AG08396 (cell line): ENCODE measurements around the gene SUCLG1.
"Not testable (repeated sequence)": the region's sequence is repeated elsewhere in the genome, so short reads cannot be mapped to it uniquely, and the experiment has no call there.

Experiments
- DNase-seq: peaks from one replicate; pipeline ENCODE4 v3.0.0; 2012; ENCODE audit warnings: low spot score, mixed read lengths

SUCLG1 gene

GRCh38 chr2:84459018-84459943, at the start of gene SUCLG1:
SUCLG1 (minus strand) TSS chr2:84459280; CDS start chr2:84459269, 11 bp downstream.
- peak; percentile 90 for DNase-seq

DNA sequence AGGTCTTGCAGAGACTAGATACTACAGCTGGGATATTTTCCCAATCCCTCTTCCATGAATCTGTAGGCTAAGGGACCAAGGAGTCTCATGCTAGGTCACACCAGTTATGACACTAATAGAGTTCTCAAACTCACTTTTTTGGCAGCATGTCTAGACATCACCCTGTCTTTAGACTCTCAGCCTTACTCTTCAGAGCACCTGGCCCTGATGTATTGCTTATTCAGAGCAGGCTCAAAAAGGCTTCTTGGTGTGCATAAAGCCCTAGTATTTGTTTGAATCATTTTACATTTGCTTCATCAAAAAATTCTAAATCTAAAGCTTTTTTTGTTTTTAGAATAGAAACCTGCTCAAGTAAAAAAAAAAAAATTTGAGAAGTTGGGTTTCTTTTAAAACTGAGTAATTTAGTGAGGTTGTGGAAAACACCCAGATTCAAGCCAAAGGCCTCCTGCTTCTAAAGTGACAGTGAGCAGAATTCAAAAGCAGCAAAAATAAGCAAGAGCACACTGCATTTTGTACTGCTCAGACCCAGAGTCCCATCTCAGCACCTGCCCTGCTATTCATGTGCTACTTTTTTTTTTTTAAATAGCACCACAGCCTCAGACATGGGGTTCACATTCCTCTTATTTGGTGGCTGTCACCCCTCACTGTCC, 39.2 kb upstream of the SUCLG1 start:
- no peak for DNase-seq

GRCh38 chr2:84497285-84497684, 38.2 kb upstream of the SUCLG1 start:
- no peak for DNase-seq

GRCh38 chr2:84496386-84496785, 37.3 kb upstream of the SUCLG1 start:
- no peak for DNase-seq

- DNase-seq = peak; percentile 49
These were observed 36.6 kb upstream of the SUCLG1 start for GRCh38 chr2:84495539-84496146.

DNA sequence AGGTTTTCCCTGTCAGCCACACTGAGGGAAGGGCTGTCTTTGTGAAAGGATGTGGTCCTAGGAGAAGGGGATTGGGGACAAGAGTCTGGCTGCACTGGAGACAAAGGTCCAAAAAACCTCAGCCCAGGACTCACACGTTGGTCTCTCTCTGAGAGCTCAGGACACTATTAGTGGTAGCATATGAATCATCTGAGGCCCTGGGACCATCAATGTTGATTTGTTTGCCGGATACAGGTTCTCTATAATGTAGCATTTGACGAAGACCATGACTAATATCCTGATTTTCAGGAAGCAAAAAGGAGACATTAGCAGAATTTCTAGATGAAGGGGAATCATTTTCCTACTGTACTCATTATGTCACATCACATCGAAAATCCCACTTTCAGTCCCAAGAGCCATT, 35.0 kb upstream of the SUCLG1 start:
- DNase-seq = no peak

DNA sequence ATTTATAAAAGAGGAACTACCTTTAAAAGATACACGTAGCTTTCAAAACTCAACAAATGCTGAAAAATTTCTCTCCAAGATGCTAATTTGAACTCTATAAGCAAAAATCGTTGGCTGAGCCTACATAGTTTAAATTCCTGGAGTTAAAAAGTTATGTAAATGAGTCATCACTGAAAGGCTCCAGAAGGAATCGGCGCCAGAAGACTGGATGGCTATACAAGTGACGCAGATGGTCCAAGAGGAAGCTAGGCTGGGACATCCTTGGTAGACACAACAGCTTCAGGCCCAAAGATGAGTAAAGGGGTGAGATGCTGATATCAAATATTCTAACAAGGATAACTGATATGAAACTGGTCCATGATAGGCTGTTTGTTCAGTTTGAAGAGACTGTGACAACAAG, 34.4 kb upstream of the SUCLG1 start:
- peak; percentile 70 for DNase-seq

DNA sequence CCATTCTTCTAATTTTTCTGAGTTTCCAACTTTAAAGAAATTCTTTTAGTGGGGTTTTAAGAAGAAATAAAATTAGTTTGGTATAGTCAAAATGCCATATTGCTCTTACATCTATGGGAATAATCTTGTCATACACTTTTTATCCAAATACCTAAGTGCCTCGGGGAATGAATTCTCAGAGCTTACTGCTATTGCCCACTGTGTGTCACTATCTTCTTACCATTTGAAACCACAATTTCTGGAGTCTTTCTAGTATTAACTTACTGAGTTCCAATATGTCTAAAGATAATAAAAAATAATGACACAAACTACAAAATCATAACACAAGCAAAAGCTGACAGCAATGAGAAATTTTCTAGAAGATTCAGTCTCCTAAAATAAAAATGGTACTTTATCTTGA, 33.5 kb upstream of the SUCLG1 start:
- no peak for DNase-seq

GRCh38 chr2:84491741-84492140, 32.7 kb upstream of the SUCLG1 start:
- no peak for DNase-seq

DNA sequence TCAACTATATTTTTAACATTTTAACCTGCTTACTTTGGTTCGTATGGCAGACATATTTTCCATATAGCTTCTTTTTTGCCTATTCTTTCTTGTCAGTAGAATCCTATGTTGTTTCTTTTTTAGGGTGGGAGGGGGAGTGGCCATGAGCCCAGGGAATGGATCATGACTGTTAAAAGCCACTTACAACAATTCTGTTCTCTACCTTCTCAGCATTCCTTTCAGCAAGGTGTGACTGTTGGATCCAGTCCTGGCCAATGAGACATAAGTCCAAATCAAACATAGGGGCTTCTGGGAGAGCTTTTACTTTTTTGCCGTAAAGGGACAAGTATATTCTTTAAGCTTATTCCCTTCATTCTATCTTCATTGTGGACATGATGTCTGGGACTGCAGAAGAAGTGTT, 32.2 kb upstream of the SUCLG1 start:
- DNase-seq = no peak

DNA sequence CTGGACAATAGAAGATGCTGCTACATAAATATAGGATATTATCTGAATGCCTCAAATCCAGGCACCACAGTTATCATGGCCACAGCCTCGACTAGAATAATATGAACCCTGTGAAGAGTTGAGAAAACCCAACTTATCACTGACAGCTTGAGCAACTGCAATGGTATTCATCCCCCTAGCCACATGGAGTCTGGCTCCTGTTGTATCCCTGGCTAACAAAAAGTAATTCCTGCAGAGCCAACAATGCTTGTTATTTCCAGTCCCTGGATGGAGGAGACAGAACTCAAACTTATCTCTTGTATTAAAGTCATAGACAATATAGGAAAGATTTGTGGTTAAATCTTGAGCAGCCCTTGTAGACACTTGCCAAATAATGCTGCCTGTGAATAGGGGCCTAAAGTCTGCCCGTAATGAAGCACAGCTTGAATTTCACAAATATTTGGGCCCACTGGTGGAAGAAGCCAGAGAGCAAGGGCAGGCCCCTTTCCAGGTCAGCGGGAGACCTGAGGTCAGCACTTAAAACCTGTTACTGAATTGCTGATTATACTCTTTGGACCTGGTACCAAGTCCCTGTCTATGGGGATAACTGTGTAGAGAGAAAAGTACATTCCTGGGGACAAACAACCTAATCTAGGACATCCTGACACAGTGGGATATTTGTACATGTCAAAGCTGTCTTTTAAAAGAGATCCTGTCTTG, 28.4 kb upstream of the SUCLG1 start:
- DNase-seq = no peak

DNA sequence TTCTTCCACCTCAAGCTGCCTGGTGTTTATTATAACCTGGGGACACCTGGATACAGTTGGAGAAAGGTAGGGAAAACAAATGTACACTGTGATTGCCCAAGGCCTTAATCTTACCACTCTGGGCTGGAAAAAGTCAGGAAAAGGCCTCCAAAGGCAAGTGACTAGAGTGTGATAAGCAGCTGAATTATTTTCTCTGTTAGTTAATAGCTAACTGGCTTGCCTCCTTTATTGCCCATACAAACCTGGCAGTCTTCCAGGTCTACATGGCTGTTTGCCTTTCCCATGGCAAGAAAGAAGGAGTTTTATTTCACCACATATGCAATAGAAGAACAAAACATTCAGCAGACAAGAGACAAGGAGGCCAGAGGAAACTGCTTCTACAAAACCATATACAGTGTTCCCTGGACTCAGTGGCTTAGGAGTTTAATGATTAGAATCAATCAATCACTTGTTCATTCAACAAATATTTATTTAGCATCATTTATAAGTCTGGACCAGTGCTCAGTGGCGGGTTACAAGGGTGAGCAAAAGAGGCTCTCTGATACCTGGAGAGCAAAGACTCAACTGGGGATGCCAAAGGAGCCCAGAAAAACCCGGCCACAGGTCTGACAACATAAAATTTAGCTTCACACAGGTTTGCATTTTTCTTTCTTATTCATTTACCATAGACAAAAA, 27.5 kb upstream of the SUCLG1 start:
- DNase-seq = no peak

DNA sequence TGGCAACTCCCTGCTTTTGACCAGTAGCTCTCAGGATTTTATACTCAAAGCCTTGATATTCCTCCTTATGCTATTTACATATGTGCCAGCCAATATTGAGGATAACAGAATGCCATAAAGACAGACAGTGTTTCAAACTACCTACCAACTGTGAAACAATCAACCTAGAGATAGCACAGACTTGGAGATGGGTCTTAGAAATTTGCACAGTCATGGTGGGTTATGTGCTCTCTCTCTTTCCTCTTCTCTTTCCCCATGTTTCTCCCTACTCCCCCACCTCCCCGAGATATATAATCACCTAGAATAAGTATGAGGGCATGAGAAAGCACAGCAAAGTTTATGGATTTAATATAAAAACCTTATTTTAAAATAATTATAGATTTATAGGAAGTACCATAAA, 24.2 kb upstream of the SUCLG1 start:
- DNase-seq = no peak

- no peak for DNase-seq
These were observed 23.5 kb upstream of the SUCLG1 start for GRCh38 chr2:84482603-84483002.

DNA sequence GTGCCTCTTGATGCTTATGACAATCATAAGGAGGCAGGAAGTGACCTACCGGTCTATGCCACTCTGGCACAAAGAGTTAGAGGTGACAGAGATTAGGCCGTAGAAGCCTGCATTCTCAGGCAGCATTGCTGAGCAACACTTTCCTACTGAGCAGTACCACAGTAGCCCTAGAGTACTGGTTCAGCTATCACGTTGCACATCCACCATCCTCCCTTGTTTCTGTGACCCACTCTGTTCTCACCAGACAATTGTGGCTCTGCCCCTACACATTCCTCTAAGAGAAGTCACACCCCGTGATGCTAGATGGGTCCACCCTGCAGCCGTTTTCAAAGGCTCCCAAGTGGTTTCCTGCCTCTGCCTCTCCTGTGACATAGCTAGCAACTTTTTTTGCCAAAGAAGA, 22.6 kb upstream of the SUCLG1 start:
- DNase-seq = peak; percentile 62

GRCh38 chr2:84478867-84479266, 19.8 kb upstream of the SUCLG1 start:
- no peak for DNase-seq

DNA sequence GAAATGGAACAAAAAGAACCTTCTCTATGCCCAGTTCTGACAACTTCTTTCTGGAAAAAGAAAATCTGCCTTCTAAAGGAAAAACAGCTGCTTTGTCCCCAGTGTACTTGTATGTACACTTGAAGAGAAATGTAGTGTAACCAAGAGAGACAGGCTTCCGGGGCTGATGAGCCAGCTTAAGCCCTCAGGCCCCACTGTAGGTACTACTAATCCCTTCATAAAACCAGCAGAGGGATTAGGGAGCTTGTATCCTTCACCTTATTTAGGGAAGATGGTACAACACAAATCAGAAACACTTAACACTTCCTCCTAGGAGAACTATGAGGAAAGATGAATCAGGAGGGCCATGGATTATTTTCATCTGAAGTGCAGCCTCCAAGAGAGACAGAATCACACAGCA, 18.8 kb upstream of the SUCLG1 start:
- DNase-seq = no peak

GRCh38 chr2:84474176-84474575, 15.1 kb upstream of the SUCLG1 start:
- no peak for DNase-seq

GRCh38 chr2:84472856-84473565, 13.9 kb upstream of the SUCLG1 start:
- no peak for DNase-seq

DNA sequence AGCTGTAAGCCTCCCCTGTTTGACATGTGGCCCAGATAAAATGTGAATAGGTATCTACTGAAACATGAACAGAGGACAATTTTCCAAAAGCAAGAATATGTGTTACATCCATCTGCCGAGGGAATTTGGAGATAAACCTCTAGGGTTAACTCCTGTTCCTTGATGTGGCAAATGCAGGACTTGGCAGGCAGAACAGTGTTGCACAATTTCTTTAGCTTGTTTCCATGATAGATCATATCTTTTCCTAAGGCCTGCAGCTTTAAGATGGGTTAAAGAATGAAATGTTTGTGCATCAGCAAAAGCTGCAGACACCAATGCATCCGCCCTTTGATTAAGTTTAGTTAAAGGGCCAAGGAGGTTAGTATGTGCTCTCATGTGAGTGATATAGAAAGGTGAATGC, 13.3 kb upstream of the SUCLG1 start:
- not testable (repeated sequence) for DNase-seq

DNA sequence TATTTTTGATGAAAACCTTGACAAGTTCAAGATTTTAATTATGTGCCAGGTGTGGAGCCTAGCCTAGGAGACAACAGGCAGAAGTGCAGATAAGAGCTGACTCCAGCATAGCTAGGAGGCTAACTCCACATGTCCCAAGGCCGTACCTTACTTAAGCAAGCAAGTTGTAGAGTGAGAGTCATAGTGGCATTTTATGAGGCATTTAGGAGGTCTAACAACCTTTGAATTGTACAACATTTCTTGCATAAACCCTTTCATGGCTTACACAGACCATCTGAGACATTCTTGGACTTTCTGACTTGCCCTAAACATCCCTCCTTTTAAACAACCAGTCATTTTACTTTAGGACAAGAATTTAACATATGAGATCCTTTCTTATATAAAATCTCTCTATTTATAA, 8.3 kb upstream of the SUCLG1 start:
- DNase-seq = no peak
